HG02981 (cell line): Measurements from ENCODE around the gene SERPINB4.
"Not testable (repeated sequence)": the region's sequence is repeated elsewhere in the genome, so short reads cannot be mapped to it uniquely, and the experiment has no call there.

Experiments
- ATAC-seq: cut with Tn5 transposase; IDR thresholded peaks from one replicate; pipeline ENCODE4 v1.9.1; 2021; ENCODE audit warnings: mild to moderate bottlenecking, moderate library complexity; ENCODE audit not compliant: unreplicated experiment

SERPINB4 gene

DNA sequence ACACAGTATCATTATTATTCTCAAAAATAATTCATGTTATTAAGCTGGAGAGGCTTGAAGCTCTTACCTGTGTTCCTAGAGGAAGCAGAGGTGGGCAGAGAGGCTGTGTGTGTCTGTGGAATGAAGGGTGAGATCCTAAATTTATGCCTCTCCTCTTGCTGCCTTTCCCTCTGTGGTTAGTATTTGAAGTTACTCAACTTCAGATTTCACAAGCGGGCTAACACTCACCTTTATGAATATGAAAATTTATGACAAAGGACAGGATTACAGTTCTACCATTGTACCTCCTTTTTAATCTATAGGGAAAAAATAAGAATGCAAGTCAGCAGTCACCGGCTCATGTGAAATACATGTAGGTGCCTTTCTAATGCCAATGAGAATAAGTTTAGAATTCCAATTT lies at the start of gene SERPINB4:
Gene SERPINB4 (minus strand): TSS at position 115 of the 400 bp plus-strand sequence. CDS start 679 bp downstream, outside the sequence.
- ATAC-seq, result not testable (repeated sequence)

DNA sequence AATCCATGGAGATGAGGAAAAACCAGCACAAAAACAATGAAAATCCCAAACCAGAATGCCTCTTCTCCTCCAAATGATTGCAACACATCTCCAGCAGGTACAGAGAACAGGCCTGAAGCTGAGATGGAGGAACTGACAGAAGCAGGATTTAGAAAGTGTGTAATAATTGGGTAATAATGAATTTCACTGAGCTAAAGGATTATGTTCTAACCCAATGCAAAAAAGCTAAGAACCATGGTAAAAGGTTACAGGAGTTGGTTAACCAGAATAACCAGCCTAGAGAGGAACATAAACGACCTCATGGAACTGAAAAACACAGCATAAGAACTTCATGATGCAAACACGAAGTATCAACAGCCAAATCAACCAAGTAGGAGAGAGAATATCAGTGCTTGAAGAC lies 45.0 kb upstream of the SERPINB4 start:
- no peak for ATAC-seq

DNA sequence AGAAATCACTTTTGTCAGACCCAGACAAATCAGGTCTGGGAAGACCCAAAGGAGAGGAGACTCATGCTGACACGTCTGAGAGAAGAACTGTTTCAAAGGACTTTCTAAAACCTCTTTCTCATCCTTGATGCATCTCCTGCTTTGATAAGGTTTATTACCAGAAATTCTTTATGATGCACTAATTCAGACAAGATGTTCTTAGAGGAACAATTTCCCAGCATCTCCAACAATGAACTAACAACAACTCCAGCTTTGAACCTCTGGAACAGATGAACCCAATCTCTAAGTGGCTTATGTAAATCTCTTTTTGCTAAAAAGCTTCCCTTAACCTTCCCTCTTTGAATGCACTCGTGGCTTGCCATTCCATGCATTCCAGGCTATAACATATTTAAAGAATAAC lies 42.8 kb upstream of the SERPINB4 start:
- ATAC-seq, result no peak

DNA sequence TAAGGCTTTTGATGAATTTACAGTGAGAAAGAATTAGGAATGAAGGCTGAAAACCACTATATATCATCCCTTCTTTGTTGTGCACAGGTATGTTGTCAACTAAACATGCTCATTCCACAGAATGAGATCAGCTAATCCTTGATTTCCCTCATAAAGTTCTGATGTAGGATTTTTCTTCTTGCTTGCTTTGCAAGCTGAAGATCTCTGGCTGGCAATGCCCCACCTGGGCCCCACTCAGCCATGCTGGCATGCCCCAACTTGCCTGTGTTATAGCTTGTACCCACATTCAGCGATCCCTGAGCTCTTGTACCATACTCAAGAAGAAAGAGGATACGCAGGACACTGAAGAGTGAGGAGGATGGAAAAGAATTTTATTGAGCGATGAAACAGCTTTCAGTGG lies 40.7 kb upstream of the SERPINB4 start:
- ATAC-seq, result no peak

DNA sequence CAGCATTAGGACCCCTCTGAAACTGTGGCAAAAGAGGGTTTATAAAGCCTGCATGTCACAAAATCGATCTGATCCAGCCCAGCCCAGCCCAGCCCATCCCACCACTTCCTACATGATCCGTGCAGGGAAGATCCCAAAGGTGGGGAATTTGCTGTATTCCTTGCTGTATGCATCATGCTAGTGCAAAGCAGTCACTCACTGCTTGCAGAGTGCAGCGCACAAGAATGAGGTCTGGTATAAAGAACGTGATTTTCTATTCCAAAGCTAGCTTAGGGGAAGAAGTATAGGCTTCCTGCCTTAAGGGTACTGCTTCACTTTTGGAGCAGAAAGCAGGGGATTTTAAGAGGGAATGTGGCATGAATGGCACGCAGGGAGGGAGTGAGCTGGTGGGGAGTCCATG lies 39.8 kb upstream of the SERPINB4 start:
- ATAC-seq, result no peak

DNA sequence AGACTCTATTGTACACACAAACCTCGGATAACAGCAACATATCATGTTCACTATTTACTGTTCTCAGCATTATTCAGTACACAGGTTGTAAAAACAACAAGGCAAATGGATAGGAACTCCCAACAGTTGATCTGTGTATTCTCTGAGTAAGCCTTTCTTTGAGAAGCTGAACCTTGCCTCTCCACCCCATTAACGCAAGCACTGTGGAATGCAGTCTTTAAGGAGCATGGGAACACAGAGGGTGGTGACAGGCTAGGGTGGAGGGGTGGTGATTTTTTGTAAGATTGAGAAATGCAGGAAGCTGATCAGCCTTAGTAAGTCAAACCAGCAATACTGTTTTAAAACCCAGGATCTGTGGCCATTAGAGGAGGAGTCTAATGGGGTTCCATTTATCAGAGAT lies 39.1 kb upstream of the SERPINB4 start:
- no peak for ATAC-seq

DNA sequence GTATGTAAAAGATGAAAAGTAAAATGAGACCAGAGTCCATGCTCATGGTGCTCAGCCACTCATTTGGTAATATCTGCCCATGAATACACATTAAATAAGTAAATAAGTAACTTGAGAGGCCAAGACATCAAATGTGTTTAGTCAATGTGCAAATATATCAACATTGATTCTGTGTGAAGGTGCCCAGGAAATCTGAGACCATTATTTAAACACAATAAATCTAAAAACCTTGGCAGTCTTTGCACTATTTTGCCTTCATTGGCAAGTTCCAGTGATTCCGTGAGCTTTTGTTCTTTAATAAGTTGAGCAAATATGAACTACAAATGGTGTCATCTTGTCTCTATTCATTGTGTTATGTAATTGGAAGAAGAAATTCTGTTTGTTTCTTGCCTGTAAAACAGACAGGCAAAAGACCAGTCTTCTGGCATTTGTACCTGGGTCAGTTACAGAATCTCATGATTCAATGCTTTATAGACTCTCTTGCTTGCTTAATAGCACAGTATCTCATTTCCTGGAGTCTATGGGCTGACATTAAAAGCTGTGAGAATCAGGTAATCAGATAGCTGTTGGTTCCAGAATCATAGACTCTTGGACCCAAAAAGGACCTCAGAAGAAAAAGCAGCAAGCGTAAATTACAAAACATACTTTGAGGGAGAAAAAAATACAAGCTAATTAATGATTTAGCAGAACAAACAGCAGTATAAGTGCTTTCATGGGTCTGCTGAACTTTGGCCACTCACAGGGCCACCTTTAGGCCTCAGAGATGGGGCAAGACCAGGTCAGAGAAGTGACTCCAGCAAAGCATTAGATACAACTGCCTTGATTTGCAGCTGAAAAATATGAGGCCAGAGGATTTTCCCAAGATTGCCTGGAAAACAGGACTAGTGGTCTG lies 37.6 kb upstream of the SERPINB4 start:
- no peak for ATAC-seq

DNA sequence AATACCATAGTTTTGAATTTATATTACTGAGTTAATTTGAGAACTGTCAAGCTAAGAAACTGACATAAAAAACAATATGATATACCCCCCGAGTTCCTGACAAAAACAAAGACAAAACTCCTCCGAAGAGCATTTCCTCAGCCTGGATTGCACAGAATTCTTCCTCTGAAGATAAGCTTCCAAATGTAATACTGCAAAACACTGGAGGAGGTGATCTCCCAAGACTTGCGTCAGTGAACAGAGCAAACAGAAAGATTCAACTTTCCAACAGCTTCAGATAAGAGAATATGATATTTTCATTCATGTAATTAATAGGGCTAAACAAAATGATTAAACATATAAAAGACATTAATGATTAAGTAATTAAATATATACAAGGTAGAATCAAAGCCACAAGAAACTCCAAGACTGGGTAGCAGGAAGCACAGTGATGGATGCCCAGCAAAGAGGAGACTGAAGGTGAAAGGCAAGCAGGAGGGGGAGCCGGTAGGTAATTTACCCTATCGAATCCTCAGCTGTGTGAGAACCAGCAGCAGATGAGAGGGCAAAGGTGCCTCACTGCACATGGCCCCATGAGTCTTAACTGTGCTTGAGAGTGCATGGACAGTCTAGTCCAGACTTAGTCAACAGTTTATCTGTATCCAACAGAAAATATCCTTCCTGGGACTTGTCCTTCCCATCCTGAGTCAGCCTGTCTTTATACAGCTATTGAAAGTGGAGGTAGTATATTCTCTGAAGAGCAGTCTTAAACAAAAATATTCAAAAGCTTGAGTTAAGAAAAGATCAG lies 36.0 kb upstream of the SERPINB4 start:
- ATAC-seq, result no peak

DNA sequence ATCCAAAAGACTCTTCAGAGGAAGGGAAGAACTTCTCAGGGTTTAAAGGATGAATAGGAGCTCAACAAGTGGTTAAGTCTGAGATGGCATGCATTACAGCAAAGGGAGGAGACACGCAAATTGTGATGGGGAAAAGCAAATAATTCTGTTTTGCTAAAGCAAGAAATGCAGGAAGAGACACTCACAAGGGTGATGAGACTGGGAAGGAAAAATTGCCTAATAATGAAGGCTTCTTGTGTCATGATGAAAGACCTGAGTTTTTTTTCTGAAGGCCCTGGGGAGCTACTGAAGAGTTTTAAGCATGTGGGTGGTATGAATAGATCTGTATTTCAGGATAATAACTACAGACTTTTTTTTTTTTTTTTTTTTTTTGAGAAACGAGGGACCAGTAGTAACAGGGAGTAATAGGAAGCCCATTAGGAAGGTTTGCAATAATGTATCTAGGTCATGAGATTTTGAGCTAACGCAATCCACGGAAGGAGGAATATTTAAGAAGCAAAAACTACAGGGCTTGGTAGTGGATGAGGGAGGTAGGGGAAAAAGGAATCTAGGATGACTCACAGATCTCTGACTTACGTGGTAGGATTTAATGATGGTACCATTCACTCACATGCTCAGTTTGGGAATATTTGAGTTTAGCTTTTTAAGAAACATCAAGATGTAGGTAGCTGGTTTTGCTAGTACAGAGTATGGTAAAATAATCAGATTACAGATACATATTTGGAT lies 33.6 kb upstream of the SERPINB4 start:
- no peak for ATAC-seq

DNA sequence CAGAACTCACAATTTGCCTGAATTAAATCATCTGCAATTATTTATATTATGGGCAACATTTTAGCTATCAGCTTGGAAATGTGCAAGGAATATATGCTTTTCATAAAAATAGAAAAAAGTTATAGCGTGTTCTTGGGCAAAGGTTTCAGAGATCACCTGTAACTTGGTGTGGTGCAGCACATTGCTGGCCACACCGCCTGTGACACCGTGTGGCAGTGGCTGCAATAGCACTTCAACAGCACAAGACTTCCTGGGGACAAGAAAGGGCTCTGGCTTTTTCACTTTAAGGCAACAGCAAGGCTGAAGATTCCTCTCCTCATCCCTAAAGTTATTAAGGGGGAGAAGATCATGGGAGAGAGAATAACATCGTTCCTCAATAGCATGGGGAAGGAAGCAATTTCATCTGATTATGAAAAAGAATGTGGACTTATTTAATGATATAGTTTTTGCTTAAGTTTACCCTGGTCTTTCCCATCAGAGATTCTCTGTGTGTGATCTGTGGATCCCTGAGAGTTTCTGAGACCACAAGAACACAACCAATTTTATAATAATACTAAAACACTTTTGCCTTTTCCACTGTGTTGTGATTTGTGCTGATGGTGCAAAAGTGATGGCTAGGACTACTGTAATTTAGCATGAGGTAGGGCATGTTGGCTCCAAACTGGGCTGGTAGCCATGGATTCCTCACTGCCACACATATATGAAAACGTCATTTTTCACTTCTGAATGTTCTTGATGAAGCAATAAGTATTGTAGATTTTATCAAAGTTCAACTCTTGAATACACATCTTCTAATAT lies 32.7 kb upstream of the SERPINB4 start:
- peak; percentile 90 for ATAC-seq

DNA sequence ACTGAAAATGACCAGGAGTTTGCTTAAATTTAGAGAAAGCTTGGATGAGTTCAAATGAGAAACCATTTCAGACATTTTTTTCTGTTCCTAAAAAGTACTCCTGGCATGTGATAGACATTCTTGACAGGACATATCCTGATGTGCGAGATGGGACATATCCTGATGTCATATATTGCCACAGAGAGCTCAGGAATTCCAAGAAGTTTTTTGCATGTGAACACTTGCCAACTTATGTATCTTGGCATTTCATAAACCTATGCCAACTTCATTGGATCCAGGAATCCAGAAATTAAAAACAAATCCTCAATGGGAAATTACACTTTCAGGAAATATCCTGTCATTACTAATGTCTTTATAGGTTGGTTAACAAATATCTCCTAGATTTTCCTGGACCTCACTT lies 20.5 kb upstream of the SERPINB4 start:
- ATAC-seq, result no peak

DNA sequence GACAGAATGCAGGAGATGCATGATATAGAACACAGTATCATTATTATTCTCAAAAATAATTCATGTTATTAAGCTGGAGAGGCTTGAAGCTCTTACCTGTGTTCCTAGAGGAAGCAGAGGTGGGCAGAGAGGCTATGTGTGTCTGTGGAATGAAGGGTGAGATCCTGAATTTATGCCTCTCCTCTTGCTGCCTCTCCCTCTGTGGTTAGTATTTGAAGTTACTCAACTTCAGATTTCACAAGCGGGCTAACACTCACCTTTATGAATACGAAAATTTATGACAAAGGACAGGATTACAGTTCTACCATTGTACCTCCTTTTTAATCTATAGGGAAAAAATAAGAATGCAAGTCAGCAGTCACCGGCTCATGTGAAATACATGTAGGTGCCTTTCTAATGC lies 17.7 kb upstream of the SERPINB4 start, which contains the start of gene SERPINB3:
Gene SERPINB3 (minus strand): TSS at position 144 of the 400 bp plus-strand sequence. CDS start 677 bp downstream, outside the sequence.
- not testable (repeated sequence) for ATAC-seq

DNA sequence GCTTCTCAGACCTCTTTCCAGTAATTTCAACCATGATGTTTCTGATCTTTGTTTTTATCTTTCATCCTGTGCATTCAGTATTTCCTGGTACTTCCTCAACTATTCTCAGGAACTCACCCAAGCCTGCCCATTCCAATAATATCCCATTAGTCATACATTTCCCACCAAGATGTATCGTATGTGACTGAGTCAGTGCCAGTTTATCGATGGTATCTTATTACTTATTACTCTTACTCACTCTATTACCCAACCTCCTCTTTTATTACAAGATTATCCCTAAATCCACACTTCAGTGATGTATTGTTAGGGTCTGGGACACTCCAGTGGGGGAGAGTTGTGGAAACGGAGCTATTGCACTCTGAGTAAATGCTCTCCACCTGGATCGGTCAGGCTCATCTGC lies 14.9 kb upstream of the SERPINB4 start:
- not testable (repeated sequence) for ATAC-seq

DNA sequence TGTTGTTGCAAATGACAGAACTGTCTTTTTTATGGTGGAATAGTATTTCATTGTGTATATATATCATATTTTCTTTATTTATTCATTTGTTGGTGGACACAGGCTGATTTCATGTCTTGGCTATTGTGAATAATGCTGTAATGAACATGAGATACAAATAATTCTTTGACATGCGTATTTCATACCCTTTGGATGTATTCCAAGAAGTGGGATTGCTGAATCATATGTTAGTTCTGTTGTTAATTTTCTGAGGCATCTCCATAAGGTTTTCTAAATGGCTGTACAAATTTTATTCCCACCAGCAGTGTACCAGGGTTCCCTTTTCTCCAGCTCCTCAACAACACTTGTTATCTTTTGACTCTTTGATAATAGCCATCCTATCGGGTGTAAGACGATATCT lies 6.2 kb upstream of the SERPINB4 start:
- not testable (repeated sequence) for ATAC-seq

DNA sequence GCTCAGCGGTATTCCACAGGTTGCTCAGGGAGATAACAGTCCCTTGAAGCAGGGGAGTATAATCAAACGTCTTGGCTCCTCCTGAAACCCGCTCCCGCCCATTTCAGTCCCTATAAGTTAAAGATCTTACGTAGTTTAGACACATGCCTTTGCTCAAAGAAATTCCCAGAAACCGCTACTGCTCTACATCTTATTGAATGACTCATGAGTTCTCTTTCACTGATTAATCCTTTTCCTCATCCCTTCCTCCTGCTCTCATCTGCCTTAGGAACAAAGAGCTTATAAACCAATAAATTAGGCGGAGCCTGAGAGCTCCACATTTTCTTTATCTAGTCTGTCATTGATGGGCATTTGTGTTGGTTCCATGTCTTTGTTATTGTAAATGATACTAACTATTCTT lies 4.2 kb upstream of the SERPINB4 start:
- no peak for ATAC-seq

DNA sequence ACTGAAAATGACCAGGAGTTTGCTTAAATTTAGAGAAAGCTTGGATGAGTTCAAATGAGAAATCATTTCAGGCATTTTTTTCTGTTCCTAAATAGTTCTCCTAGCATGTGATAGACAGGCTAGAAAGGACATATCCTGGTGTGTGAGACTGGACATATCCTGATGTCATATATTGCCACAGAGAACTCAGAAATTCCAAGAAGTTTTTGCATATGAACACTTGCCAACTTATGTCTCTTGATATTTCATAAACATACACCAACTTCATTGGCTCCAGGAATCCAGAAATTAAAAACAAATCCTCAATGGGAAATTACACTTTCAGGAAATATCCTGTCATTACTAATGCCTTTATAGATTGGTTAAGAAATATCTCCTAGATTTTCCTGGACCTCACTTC lies 2.9 kb upstream of the SERPINB4 start:
- no peak for ATAC-seq

DNA sequence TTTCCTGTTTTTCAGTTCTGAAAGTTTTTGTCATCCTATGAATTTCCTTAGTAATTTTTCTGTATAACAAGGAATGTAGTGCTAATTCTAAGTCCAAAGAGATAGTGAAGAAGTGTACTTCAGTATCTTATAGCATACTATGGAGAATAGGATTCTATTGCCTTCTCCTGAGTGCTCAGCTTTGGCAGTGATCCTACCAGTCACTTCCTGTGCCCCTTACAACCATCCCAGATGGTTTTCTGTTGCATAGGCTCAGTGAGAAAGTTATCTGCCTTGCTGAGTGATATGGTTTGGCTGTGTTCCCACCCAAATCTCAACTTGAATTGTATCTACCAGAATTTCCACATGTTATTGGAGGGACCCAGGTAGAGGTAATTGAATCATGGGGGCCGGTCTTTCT lies 638 bp upstream of the SERPINB4 start:
- not testable (repeated sequence) for ATAC-seq

DNA sequence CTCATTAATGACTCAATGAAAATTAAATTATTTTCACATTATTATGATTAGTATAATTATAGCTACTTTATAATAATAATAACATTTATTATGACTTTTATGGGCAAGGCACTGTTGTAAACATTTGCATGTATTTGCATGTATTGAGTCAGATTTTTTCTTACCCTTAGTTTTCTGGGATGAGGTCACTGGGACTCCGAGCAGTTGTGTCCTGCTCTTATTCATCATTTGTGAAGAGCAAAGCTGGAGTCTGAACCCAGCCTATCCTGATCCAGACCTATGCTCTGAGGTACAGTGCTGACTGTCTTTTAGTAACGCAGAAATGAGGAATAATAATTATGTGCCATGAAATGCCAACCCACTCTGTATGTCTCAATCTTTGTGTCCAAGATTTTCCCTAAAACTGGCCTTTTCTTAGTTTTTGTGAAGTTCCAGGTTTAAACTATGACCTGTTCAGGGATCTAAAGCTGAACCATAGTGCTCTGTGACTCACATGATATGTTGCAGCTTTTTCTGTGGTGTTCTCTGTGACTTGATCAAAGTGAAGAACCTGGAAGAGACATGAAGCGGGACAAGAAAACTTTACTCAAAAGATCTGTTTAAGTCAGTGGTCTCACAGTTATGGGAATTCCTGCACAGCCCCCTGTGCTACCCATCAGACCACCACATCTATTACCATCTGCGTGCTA lies 1.2 kb downstream of the SERPINB4 start:
- ATAC-seq, result not testable (repeated sequence)

DNA sequence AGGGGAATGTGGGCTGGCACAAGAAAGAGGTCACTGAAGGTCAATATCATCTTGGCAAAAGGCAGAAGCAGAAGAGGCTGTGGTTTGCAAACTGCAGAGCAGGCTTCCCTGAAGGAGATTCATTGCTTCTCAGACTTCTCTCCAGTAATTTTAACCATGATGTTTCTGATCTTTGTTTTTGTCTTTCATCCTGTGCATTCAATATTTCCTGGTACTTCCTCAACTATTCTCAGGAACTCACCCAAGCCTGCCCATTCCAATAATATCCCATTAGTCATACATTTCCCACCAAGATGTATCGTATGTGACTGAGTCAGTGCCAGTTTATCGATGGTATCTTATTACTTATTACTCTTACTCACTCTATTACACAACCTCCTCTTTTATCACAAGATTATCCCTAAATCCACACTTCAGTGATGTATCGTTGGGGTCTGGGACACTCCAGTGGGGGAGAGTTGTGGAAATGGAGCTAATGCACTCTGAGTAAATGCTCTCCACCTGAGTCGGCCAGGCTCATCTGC lies 2.8 kb downstream of the SERPINB4 start:
- not testable (repeated sequence) for ATAC-seq
